ENCODE results near the gene LPP.

GRCh38 chr3:188473045-188473444, 319.1 kb downstream of the LPP start:
- TF ChIP-seq CTCF (IDR thresholded peaks at IDR 0.05) (no peak), POLR2A (IDR thresholded peaks at IDR 0.05) (no peak), EP300 (IDR thresholded peaks at IDR 0.05) (no peak), POLR2AphosphoS5 (IDR thresholded peaks at IDR 0.05) (no peak)

Data from stomach (tissue), 4 donors.